DMS114 treated with DMSO at 0.1 percent for 48 hours (cell line): ENCODE data around the gene IRF1.
A peak's percentile ranks its signal among the peaks of the same experiment; 100 is the strongest.
"Not testable (repeated sequence)": the region's sequence is repeated elsewhere in the genome, so short reads cannot be mapped to it uniquely, and the experiment has no call there.

Experiments
- DNase-seq: peaks from one replicate; lab custom pipeline; 2025; ENCODE audit not compliant: unreplicated experiment; lab: John Stamatoyannopoulos, UW

The IRF1 gene, protein sequence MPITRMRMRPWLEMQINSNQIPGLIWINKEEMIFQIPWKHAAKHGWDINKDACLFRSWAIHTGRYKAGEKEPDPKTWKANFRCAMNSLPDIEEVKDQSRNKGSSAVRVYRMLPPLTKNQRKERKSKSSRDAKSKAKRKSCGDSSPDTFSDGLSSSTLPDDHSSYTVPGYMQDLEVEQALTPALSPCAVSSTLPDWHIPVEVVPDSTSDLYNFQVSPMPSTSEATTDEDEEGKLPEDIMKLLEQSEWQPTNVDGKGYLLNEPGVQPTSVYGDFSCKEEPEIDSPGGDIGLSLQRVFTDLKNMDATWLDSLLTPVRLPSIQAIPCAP

DNA sequence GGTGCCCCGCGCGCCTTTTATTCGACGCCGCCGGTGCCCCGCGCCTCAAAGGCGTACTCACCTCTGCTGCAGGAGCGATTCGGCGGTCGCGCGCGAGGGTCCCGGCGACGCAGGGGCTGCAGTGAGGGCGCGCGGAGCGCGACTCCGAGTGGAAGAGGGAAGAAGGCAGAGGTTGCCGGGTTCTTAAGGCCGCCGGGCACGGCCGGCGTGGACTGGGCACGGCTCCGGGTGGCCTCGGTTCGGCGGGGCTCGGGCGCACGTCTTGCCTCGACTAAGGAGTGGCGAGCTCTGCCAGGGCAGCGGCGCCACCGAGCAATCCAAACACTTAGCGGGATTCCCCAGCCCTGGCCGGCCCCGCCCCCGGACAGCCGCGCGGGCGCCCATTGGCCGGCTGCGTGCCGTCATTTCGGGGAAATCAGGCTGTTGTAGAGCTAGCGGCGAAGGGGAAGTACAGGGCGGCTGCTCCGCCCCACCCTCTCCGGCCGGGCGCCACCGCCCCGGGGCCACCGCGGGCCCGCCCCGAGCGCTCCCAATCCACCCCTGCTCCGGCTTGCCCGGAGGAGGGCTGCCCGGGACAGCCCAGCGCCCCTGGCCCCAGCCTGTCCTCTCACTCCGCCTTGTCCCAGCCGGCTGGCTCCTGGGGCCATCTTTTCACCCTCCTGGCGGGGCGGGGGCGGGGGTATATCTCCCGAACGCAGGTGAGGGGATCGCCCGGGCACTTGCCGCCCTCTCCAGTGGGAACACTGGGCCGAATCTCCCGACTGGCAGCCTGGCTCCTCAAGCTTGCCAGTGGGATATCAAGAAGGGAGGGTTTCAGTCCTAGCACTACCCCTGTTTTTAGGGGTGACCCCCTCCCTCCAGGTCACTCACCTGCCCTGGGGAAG, at the start of gene IRF1:
Gene IRF1 (minus strand): TSS at position 290 of the 884 bp plus-strand sequence. CDS start 1,295 bp downstream, outside the sequence.
- peak; percentile 84 for DNase-seq

- DNase-seq, result no peak
Observed at GRCh38 chr5:132540149-132540548, 49.6 kb upstream of the IRF1 start.

GRCh38 chr5:132539716-132540115, 49.1 kb upstream of the IRF1 start:
- DNase-seq, result no peak

DNA sequence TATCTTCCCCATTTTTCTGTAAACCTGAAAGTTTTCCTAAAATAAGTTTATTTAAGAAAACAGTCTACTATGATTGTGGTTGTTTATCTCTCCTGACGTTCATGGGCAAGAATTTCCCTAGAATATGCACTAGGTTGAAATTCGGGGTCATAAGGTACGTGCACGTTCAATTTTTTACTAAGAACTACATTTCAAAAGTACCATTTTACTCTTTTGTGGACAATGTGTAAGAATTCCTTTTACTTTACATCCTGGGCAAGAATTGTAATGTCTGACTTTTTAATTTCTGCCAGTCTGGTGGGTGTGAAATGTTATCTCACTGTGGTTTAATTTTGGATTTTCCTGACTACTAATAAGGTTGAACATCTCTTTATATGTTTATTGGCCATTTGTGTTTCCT, 40.4 kb upstream of the IRF1 start:
- no peak for DNase-seq

GRCh38 chr5:132528866-132529634, 38.5 kb upstream of the IRF1 start:
- no peak for DNase-seq

GRCh38 chr5:132528021-132528420, 37.4 kb upstream of the IRF1 start:
- no peak for DNase-seq

DNA sequence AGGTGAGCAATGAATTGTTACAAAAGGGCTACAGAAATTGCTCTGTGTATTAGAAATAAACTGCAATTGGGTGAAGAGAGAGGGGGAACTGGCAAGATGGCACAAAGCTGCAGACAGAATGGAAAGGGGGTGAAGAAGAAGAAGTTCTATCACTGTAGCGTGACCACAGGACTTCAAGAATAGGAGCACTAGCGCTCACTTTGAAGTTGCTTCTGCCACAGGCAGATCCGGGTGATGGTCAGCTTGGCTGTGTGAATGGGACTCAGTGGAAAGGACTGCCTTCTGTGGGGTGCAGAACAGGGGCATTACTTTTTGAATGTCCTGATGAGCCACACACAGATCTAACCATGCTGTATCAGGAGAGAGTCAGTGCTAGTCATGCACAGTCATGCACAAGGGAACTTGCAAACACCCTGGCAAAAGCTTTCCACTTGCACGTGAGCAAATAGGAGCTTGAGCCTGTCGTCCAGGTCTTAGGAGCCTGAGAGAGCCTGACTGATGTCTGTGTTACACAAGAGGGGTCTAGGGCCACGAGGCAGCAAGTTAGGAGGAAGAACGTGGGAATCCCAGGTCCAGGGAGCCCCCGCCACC, 36.5 kb upstream of the IRF1 start:
- no peak for DNase-seq

DNA sequence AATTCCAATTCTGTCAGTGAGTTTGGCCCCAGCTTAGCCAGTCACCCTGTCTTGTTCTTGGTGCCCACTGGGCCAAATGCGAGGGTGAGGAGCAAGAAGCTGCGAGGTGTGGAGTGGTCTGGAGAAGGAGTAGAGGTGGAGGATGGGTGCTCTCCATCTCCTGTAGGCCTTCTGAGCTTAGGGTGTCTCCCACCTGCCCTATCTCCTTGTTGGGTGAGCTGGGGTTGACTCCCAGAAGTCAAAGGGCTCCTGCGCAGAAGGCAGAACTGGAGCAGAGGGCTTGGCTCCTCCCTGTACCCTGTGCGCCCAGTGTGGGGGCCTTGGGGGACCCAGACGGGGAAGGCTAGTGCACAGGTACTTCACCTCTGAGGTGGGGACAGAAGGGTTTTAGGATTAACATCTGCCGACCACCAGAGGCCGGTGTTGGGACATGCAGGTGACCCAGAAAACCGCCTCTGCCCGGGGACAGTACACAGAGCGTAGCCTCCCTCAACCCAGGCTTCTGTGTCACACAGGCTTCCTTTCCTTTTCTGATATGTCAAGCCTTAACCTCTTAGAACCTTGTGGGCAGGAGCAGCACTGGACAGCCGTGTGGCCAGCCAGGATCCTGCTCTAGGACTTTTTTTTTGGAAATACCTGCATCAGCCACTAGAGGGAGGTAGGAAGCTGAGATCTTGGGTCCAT, 35.9 kb upstream of the IRF1 start:
- DNase-seq, result peak; percentile 65

DNA sequence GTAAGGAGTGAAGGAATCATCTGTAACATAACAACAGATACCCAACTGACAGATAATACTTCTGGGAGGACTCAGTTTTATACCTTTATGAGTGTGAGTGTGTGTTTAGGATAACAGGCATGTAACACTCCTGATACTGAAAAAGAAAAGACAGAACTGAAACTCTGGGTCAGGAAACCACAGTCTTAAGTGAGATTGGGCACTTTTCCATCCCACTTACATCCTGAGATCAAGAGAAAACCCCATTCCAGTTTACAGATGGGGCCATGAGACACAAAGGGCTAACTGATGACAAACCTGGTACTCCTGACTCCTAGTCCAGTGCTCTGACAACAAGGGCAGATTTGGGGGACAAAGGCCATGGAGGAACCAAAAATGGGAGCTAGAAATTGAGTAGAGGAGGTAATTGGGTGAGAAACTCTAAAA, 34.7 kb upstream of the IRF1 start:
- no peak for DNase-seq

- not testable (repeated sequence) for DNase-seq
Observed at GRCh38 chr5:132524877-132525276, 34.3 kb upstream of the IRF1 start.

- not testable (repeated sequence) for DNase-seq
Observed at GRCh38 chr5:132522067-132522466, 31.5 kb upstream of the IRF1 start.

DNA sequence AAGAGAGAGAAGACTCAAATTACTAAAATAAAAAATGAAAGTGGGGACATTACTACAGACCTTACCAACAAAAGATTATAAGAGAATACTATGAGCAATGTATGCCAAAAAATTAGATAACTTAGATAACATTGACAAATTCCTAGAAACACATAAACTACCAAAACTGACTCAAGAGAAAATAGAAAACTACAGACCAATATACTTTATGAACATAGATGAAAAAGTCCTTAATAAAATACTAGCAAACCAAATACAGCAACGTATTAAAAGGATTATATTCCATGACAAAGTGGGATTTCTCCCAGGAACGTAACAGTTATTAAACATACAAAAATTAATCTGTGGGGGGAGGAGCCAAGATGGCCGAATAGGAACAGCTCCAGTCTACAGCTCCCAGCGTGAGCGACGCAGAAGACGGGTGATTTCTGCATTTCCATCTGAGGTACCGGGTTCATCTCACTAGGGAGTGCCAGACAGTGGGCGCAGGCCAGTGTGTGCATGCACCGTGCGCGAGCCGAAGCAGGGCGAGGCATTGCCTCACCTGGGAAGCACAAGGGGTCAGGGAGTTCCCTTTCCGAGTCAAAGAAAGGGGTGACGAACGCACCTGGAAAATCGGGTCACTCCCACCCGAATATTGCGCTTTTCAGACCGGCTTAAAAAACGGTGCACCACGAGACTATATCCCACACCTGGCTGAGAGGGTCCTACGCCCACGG, 23.2 kb upstream of the IRF1 start:
- not testable (repeated sequence) for DNase-seq

DNA sequence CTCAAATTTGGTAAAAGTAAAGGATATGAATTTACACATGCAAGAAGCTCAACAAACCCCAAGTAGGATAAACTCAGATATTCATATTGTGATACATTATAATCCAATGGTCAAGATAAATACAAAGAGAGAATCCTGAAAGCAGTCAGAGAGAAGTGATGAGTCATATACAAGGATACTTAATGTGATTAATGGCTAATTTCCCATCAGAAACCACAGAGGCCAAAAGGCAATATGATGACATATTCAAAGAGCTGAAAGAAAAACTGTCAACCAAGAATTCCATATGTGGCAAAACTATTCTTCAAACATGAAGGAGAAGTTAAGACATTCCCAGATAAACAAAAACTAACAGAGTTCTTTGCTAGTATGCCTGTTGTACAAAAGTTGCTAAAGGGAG, 19.5 kb upstream of the IRF1 start:
- DNase-seq, result no peak

DNA sequence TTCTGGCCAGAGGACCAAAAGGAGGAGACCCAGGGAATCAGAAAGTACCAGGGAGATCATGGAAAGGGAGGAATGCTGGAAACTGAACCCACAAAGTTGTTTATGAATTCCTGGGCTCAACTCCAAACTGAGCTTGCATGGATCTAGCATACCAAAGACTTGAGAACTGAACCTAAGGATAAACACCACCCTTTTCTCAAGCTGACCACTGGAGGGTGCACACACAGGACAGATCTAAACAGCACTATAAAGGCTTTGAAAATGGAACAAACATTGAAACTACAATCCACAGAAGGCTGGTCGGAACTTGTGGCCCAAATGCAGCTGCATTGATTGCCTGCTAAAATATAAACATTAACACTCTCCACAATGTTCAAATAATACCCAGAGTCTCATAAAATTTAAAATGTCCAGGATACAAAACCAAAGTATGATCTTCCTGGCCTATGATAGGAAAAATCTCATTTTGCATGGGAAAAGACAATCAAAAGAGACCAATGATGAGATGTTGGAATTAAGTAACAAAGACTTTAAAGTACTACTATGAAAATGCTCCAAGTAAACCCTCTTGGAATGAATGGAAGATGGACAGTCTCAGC, 15.6 kb upstream of the IRF1 start:
- peak; percentile 58 for DNase-seq

- no peak for DNase-seq
Observed at GRCh38 chr5:132505641-132506040, 15.1 kb upstream of the IRF1 start.

DNA sequence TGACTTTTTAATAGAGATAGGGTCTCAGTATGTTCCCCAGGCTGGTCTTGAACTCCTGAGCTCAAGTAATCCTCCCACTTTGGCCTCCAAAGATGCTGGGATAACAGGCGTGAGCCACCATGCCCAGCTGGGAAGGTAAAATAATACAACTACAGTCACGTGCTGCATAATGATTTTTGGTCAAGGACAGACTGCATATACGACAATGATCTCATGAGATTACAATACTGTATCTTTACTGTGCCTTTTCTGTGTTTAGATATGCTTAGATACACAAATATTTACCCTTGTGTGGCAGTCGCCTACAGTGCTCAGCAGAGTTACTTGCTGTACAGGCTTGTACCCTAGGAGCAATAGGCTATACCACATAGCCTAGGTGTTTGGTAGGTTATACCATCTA, 14.2 kb upstream of the IRF1 start:
- no peak for DNase-seq

DNA sequence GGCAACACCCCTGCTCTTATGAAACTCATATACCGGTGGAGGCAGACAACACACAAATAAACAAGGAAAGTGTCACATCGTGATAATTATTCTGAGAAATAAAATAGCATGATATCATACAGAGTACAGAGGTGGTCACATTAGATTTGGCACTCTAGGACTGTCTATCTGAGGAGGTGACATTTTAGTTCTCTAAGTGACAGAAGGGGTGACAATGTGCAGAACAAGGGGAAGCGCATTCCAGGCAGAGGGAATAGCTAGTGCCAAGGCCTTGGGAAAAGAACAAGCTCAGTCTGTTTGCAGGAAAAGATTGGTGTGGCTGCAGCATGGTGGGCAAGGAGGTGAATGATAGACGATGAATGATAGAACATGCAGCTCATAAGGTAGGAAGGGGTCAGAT, 12.7 kb upstream of the IRF1 start:
- no peak for DNase-seq

- DNase-seq, result no peak
Observed at GRCh38 chr5:132501961-132502931, 11.7 kb upstream of the IRF1 start.
